Neural cell (in vitro differentiated cells): Measurements from ENCODE around the gene SENP8. TPM values are rescaled to one million over a fixed set of nuclear protein-coding genes. Genes with fewer than 3 reads are reported as not detected.

Source experiments
- H2AFZ ChIP-seq: fragments of 200-600, 300-800 bp; sonication (generic), shearing (Covaris generic); 2 replicates; pipeline ENCODE4 v1.6.0; 2014; ENCODE audit warnings: low read depth, mild to moderate bottlenecking, antibody characterized with exemption, low read length, moderate library complexity
- H3F3A ChIP-seq: fragments of 200-600 bp; shearing (Covaris generic); 2 replicates; pipeline ENCODE4 v1.6.1; 2016; ENCODE audit warnings: mild to moderate bottlenecking, moderate library complexity, mixed read lengths, antibody characterized with exemption, low read length; ENCODE audit not compliant: insufficient read depth, poor library complexity, severe bottlenecking
- H3K27ac ChIP-seq: fragments of 200-600, 300-800 bp; sonication (generic), shearing (Covaris generic); 2 replicates; pipeline ENCODE4 v1.5.1; 2014; ENCODE audit warnings: mild to moderate bottlenecking, low read length, moderate library complexity
- H3K27me3 ChIP-seq: fragments of 300-800, 200-600 bp; sonication (generic), shearing (Covaris generic); 2 replicates; pipeline ENCODE4 v1.6.0; 2014; ENCODE audit warnings: mild to moderate bottlenecking, low read depth, low read length, moderate library complexity; ENCODE audit not compliant: insufficient read depth
- H3K36me3 ChIP-seq: fragments of 300-800, 200-600 bp; sonication (generic), shearing (Covaris generic); 2 replicates; pipeline ENCODE4 v1.5.1; 2014; ENCODE audit warnings: mild to moderate bottlenecking, antibody characterized with exemption, low read length, moderate library complexity; ENCODE audit not compliant: insufficient read depth
- H3K4me2 ChIP-seq: fragments of 300-800, 200-600 bp; sonication (generic), shearing (Covaris generic); 2 replicates; pipeline ENCODE4 v1.6.0; 2014; ENCODE audit warnings: mild to moderate bottlenecking, low read length
- H3K4me3 ChIP-seq: fragments of 300-800, 200-600 bp; sonication (generic), shearing (Covaris generic); 2 replicates; pipeline ENCODE4 v1.5.1; 2014; ENCODE audit warnings: mild to moderate bottlenecking, low read length, moderate library complexity
- H3K79me2 ChIP-seq: fragments of 200-600 bp; shearing (Covaris generic); replicated peaks from 2 replicates; pipeline ENCODE4 v1.6.0; 2014; ENCODE audit warnings: mild to moderate bottlenecking, low read length, moderate library complexity; ENCODE audit not compliant: insufficient read depth
- H3K9ac ChIP-seq: fragments of 300-800, 200-600 bp; sonication (generic), shearing (Covaris generic); 2 replicates; pipeline ENCODE4 v1.6.1; 2016; ENCODE audit warnings: mild to moderate bottlenecking, low read length, mixed read lengths
- H3K9me2 ChIP-seq: fragments of 200-600 bp; shearing (Covaris generic); 2 replicates; pipeline ENCODE4 v1.6.1; 2016; ENCODE audit warnings: mild to moderate bottlenecking, low read length, mixed read lengths; ENCODE audit not compliant: insufficient read depth
- H3K9me3 ChIP-seq: fragments of 200-600, 300-800 bp; sonication (generic), shearing (Covaris generic); 2 replicates; pipeline ENCODE4 v1.6.1; 2016; ENCODE audit warnings: mild to moderate bottlenecking, mixed run types, low read length, moderate library complexity, mixed read lengths
- H4K20me1 ChIP-seq: fragments of 200-600 bp; shearing (Covaris generic); 2 replicates; pipeline ENCODE4 v1.6.1; 2016; ENCODE audit warnings: mild to moderate bottlenecking, mixed run types; ENCODE audit not compliant: insufficient read depth
- EP300 ChIP-seq: fragments of 450-650 bp; conservative IDR thresholded peaks from 2 replicates; pipeline ENCODE4 v1.6.1; 2014; ENCODE audit warnings: antibody characterized with exemption, mild to moderate bottlenecking, moderate library complexity; ENCODE audit not compliant: poor library complexity, severe bottlenecking
- EZH2 ChIP-seq: fragments of 200-600, 300-800 bp; shearing (Covaris generic), sonication (generic); IDR thresholded peaks from 2 replicates; pipeline ENCODE4 v1.6.1; 2014; ENCODE audit warnings: antibody characterized with exemption, low read length, borderline replicate concordance, mild to moderate bottlenecking; ENCODE audit not compliant: insufficient read depth, poor library complexity, severe bottlenecking
- MXI1 ChIP-seq: fragments of 450-650 bp; conservative IDR thresholded peaks from 2 replicates; pipeline ENCODE4 v1.6.1; 2014; ENCODE audit warnings: antibody characterized with exemption, mild to moderate bottlenecking; ENCODE audit not compliant: poor library complexity, severe bottlenecking
- POLR2AphosphoS5 ChIP-seq: IDR thresholded peaks from 2 replicates; pipeline ENCODE4 v1.6.1; 2012
- RAD21 ChIP-seq: fragments of 450-650 bp; conservative IDR thresholded peaks from 2 replicates; pipeline ENCODE4 v1.6.1; 2014; ENCODE audit warnings: antibody characterized with exemption, mild to moderate bottlenecking, moderate library complexity
- REST ChIP-seq: IDR thresholded peaks from 2 replicates; pipeline ENCODE4 v1.6.1; 2012; ENCODE audit warnings: borderline replicate concordance
- SMC3 ChIP-seq: fragments of 450-650 bp; conservative IDR thresholded peaks from 2 replicates; pipeline ENCODE4 v1.6.1; 2014; ENCODE audit warnings: antibody characterized with exemption, mild to moderate bottlenecking, moderate library complexity; ENCODE audit not compliant: poor library complexity
- TAF1 ChIP-seq: IDR thresholded peaks from 2 replicates; pipeline ENCODE4 v1.6.1; 2012; ENCODE audit warnings: low read depth
- polyA plus RNA-seq: library from polyadenylated mRNA; depleted of rRNA; stranded (reverse); fragments of >200 nt; gene quantifications from 2 replicates; pipeline ENCODE4 v1.2.3, GENCODE V29; 2014
- TF ChIP-seq, protein P1 (sequence below): fragments of 450-650 bp; IDR thresholded peaks from 2 replicates; pipeline ENCODE4 v1.5.1; 2014; ENCODE audit warnings: antibody characterized with exemption, mild to moderate bottlenecking, moderate library complexity; ENCODE audit not compliant: poor library complexity, severe bottlenecking

SENP8 gene
- polyA plus RNA-seq, 1 donor from 2014 or later = 3.2 TPM

- H3K4me2 ChIP-seq = no peak overlapping the region
- peaks cover 19% of the 10 kb centered on the region for H3K27me3 ChIP-seq
- no peaks in the 10 kb centered on the region for H3K9me2 ChIP-seq
- H3K27ac ChIP-seq = no peak overlapping the region
- TF ChIP-seq, protein P1, sequence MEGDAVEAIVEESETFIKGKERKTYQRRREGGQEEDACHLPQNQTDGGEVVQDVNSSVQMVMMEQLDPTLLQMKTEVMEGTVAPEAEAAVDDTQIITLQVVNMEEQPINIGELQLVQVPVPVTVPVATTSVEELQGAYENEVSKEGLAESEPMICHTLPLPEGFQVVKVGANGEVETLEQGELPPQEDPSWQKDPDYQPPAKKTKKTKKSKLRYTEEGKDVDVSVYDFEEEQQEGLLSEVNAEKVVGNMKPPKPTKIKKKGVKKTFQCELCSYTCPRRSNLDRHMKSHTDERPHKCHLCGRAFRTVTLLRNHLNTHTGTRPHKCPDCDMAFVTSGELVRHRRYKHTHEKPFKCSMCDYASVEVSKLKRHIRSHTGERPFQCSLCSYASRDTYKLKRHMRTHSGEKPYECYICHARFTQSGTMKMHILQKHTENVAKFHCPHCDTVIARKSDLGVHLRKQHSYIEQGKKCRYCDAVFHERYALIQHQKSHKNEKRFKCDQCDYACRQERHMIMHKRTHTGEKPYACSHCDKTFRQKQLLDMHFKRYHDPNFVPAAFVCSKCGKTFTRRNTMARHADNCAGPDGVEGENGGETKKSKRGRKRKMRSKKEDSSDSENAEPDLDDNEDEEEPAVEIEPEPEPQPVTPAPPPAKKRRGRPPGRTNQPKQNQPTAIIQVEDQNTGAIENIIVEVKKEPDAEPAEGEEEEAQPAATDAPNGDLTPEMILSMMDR = no peak
- TF ChIP-seq SMC3 = no peak
- TF ChIP-seq EP300 = no peak
- no peak for TF ChIP-seq RAD21
- TF ChIP-seq REST = no peak
- no peak for TF ChIP-seq TAF1
- no peak for TF ChIP-seq EZH2
- TF ChIP-seq MXI1 = no peak
- TF ChIP-seq POLR2AphosphoS5 = no peak
- H3F3A ChIP-seq = no peaks in the 10 kb centered on the region
- H3K4me3 ChIP-seq = no peak overlapping the region
- H3K36me3 ChIP-seq = no peaks in the 10 kb centered on the region
- H3K9me3 ChIP-seq = no peaks in the 10 kb centered on the region
- no peaks in the 10 kb centered on the region for H3K79me2 ChIP-seq
- H3K9ac ChIP-seq = no peak overlapping the region
- no peak overlapping the region for H2AFZ ChIP-seq
- no peaks in the 10 kb centered on the region for H4K20me1 ChIP-seq
These were observed 74.2 kb downstream of the SENP8 start for GRCh38 chr15:72192416-72192815.

Other genes starting within 250 kb of the SENP8 start
- 20.7 and 22.7 TPM in 2 replicates for gene MYO9A, start 253 bp upstream of the SENP8 start, polyA plus RNA-seq
- gene GRAMD2A, start 79.4 kb downstream of the SENP8 start, polyA plus RNA-seq = 1.9 and 3.2 TPM in 2 replicates
- gene PKM, start 112.8 kb downstream of the SENP8 start, polyA plus RNA-seq = 361 and 383 TPM in 2 replicates
- gene PARP6, start 154.2 kb downstream of the SENP8 start, polyA plus RNA-seq = 200 and 218 TPM in 2 replicates
- gene CELF6, start 201.8 kb downstream of the SENP8 start, polyA plus RNA-seq = 68.6 and 90.1 TPM in 2 replicates